HG03442 (cell line): ENCODE results near the gene ANK3.
"Not testable (repeated sequence)": the region's sequence is repeated elsewhere in the genome, so short reads cannot be mapped to it uniquely, and the experiment has no call there.

Source experiments
- ATAC-seq: cut with Tn5 transposase; IDR thresholded peaks from one replicate; pipeline ENCODE4 v1.9.1; 2021; ENCODE audit warnings: mild to moderate bottlenecking, moderate library complexity; ENCODE audit not compliant: unreplicated experiment

The ANK3 gene

DNA sequence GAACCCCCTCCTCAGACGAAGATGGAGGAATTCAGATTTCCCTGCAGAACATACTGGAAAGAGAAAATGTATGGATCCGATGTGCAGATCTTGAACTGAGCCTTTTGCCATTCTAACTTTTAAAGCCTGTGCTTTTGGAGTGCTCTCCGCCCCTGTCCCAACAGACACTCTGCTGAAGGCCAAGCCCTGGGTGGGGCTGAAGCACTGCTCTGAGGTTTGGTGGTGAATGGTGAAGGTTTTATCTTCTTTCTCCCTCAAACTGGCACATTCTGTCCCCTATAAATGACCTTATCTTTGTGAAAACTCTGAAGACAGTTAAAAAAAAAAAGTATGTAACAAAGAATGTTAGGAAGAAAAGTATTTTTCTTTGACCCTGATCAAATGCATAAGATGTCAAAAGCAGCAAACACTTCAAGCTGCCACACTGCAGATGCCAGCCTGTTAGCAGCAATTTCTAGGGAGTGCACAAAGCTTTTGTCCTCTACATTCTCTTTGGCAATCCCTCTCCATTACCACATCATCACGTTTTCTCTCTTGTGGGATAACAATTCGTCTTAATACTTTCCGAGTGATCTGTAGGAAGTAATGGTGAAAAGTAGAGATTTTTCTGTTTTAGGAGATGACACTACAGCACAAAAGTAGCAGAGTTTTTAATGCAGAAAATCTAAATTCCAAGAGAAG, 346.0 kb downstream of the ANK3 start:
- no peak for ATAC-seq

GRCh38 chr10:60042914-60043313, 346.8 kb downstream of the ANK3 start:
- no peak for ATAC-seq

DNA sequence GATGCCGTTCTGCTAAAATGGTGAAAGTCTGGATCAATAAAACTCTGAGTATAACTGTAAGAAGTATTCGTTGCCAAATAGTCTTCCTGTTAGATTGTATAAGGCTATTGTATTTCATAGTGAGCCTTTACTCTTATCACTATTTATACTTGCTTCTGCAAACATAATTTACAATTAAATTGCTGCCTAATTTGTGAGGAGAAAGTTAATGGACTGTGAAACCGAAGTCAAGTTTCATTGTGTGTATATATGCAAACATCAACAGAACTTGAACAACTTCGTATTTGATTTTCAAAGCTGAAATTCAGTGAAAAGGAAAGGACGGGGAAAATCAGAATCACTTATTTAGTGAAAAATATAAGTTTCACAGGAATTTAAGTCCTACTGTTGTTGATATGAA, 347.4 kb downstream of the ANK3 start:
- ATAC-seq: no peak

DNA sequence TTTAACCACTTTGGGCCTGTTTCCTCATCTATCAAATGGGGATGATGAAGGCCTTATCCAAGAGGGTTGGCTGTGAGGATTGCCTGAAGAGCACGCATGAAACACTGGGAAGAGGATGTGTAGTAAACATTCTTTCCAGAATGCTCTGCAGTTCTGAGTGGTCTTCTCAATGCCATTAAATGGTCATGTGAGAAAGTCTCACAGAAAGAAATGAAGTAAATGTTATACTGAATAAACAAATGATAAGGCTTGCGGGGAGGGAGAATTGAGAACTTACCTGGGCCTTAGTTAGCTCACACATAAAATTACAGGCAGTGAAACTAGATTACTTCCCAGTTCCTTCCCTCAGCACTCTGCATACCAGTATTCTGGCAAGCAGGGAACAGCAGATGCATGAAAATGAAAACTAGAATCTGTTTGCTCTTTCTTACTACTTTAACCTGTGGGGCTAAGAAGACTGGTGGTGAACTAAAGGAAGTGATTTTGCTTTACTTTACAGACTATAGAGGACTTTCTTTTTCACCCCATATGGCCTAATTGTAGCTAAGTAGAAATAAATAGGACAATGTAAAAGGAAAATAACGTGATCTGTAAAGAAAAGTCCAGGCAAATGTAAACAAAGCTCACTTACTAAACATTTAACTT, 348.1 kb downstream of the ANK3 start:
- no peak for ATAC-seq

GRCh38 chr10:60040014-60040662, 349.5 kb downstream of the ANK3 start:
- no peak for ATAC-seq

DNA sequence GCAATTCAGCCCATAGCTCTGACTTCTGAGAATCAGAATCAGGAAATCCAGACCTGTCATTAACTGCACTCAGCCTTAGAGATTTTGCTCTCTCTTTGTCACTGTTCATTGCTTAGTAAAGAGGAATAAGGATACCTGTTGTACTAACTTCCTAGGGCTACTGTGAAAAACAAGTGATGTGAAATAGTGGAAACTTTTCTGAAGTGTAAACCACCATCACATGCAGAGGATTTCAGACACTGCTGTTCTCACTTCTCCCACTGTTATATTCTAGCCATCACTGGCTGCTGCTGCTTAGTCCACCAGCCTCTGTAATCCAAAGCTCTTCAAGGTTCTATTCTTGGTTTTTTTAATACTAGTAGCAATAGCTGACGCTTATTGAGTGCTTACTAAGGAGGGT, 353.7 kb downstream of the ANK3 start:
- ATAC-seq: no peak

DNA sequence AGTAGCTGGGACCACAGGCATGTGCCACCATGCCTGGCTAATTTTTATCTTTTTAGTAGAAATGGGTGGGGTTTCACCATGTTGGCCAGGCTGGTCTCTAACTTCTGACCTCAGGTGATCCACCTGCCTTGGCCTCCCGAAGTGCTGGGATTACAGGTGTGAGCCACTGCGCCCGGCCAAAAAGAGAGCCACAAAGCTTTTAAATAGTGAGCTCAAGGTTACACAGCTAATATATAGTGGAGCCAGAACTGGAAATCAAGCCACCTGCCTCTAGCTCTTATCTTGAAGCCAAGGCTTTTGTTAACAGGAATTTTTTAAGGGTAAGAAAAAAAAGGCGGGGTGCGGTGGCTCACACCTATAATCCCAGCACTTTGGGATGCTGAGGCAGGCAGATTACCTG, 354.3 kb downstream of the ANK3 start:
- ATAC-seq: not testable (repeated sequence)

- peak; percentile 56 for ATAC-seq
These were observed 357.0 kb downstream of the ANK3 start for GRCh38 chr10:60032723-60033122.

- peak; percentile 73 for ATAC-seq
These were observed 358.0 kb downstream of the ANK3 start for GRCh38 chr10:60031664-60032063.

DNA sequence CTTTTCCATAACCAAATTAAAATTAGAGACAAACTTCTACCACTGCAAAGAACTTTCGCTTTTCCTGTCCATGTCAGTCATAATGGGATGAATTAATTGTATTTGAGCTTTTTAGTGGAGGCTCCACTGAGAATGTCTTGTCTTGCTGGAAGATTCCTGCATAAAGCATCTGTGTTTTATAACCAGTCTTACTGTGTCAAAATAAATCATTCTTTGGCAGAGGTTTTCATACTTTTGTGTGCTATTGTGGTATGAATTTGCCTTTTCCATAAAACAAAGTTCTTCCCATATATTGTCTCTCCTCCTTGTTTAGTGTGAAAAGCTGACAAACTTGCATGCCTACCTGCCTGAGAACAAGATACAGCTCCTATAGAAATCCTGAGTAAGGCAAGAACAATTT, 358.5 kb downstream of the ANK3 start:
- no peak for ATAC-seq

DNA sequence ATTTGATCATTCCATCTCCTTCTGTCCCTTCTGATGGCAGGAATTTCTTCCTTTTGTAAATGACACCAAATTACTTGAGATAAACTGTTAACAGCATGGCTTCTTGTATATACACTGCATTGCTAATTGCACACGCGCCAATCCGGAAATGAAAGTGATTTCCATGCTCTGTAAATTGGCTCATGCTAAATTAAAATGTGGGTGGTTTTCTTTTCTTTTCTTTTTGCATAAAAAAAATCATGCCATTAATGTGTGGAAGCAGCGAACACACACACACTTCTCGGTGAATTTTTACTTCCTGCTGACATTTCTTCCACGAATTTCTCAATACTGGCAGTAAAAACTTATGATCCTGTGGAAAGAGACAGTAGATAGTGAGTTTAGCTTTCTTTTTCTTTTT, 360.2 kb downstream of the ANK3 start:
- ATAC-seq: no peak

- no peak for ATAC-seq
These were observed 361.6 kb downstream of the ANK3 start for GRCh38 chr10:60028081-60028480.

- ATAC-seq: no peak
These were observed 364.4 kb downstream of the ANK3 start for GRCh38 chr10:60025279-60025678.

DNA sequence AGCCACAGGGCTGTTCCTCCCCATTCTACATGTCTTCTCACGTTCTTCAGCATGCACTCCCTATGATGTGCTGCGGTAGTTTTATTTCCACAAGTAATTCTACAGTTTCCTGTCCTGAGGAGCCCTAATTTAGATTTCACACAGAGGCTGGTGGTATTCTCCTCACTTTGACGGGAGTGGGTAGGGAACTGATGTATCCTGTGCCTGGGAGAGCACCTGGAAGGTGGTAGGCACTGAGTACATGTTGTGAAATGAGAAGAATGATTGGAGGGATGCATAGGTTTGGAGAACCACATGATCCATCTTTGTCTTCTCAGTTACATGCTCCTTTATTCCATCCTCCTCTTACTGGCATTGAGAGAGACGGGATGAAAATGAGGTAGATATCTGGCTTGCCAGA, 365.2 kb downstream of the ANK3 start:
- no peak for ATAC-seq

DNA sequence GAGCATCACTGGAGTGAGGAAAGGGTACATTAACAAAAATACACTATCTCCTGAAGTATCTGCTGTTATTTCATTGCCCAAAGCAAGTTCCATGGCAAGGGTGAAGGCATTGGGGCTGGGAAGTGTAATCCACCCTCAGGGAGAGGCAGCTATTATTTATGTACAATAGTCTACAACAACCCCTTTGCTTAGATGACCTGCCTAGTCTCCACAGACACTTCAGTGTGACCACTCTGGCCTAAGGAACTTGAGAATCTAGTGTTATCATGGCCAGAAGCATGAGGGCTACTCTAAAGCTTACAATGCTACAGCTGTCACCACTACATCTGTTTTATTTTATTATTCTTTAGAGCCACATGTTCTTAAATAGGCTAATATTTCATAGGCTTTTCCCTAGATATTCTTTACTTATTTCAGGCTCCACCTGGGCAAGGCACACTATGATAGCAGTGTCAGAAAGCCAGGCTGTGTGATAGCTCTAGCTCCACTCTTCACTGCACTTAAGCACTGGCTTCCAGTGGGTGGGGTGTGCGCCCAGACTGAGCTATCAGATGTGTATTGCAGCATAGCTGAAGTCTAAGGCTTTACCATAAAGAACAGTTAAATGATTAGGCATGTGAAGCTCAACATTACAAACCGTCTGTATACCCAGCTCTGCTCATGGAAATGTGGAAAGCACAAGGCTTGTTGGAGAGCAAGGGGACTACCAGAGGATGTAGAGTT, 366.4 kb downstream of the ANK3 start:
- ATAC-seq: no peak

DNA sequence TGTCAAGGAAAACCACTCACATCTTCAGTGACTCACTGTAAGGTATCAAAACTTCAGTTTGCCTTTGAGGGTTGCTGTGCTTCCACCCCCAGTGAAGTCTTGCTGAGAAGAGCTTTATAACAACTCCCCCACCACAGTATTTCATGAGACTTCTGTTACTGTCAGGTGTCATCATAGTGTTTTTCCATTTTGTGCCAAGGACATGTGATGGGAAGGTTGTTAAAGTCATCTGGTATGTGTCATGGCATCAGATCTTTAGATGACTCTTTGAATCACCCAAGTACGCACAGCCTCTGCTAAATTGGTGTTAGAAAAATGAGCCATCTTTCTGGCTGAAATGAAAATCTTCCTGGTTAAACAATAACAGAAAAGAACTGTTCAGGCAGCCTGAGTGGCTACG, 368.3 kb downstream of the ANK3 start:
- ATAC-seq: no peak

- ATAC-seq: no peak
These were observed 372.9 kb downstream of the ANK3 start for GRCh38 chr10:60016794-60017193.

DNA sequence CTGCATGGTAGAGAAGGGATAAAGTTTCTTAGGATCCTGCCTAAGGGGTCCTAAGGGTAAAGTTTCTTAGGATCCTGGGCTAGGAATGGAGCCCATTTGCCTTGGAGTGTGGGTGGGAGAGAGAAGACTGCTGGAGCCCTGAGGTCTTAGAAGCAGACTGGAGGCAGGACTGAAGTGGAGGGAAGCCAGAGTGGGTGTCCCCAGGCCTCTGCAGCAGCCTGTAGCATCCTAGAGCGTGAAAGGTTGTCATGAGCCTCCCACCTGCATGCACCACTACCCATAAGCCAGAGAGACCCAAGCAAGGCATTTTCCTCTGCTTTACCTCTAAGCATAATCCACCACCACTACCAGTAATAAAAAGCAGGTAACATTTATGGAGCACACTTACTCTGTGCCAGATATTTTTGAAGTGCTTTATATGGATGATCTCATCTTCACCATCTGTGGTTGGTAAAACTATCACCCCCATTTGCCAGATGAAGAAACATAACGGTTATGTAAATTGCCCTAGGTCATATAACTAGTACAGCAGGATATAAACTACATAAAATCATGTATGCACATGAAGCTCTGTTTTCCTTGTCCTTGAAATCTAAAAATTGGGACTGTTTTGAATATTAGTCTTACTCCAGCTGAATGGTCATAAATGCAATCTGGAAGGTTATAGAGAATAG, 379.8 kb downstream of the ANK3 start:
- ATAC-seq: no peak

DNA sequence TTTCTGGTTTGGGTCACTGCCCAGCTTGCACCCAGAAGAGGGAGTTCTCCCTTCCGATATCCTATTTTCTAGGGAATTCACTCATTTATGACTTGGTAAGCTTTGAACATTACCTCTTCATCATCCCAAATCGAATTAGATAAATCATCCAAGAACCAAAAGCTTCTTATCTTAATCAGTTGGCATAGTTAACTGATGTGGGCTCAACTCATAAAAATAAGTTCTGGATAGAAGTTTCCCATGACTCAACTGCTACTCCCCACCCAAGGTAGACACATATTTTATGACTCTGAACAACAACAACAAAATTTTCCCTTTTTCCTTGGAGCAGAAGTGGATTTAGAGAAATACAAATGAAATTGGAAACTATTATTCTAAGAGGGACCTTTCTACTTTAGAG, 380.4 kb downstream of the ANK3 start:
- ATAC-seq: no peak

DNA sequence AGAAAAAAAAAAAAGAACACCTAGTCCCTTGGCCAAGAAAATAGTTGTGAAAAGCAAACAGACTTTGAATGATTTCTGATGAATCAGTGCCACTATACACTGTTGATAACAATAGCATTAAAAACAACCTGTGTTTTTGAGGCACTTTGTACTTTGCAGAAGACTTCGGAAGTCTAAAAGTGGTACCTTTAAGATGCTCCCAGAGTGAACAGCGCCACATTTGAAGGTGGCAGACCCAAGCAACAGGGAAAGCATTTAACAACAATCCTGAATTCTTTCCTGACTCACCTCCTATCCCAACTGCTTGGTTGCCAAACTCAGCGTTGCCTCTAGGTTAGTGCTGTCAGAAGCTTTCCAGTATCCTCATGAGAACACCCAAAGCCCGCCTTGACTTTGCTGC, 380.9 kb downstream of the ANK3 start:
- ATAC-seq: no peak

GRCh38 chr10:60006062-60006461, 383.6 kb downstream of the ANK3 start:
- no peak for ATAC-seq
